Panc1 (cell line): ENCODE measurements around the gene PARP16. TPM values are rescaled to one million over a fixed set of nuclear protein-coding genes. Genes with fewer than 3 reads are reported as not detected.

Experiments
- ATAC-seq: fragments of 200-7000 bp; cut with Tn5 transposase; 2 replicates; pipeline ENCODE4 v1.9.1; 2020; ENCODE audit warnings: mild to moderate bottlenecking, moderate library complexity
- BruUV-seq: library from RNA; stranded (reverse); fragments of 400-500 nt; replicated peaks from 2 replicates; lab custom pipeline; 2021; lab: Mats Ljungman, UMichigan
- CTCF ChIA-PET: fragments of 300-600 bp; sonication (Branson Sonifier 250); formaldehyde crosslinking; loops from one replicate; lab custom pipeline; 2022; ENCODE audit warnings: antibody characterized with exemption; lab: Charles Lee
- POLR2A ChIA-PET: fragments of 300-600 bp; sonication (Branson Sonifier 250); formaldehyde crosslinking; loops from one replicate; lab custom pipeline; 2022; ENCODE audit warnings: antibody characterized with exemption; lab: Charles Lee
- DNase-seq: peaks from one replicate; pipeline ENCODE4 v3.0.0-alpha.2; 2010; ENCODE audit warnings: low read depth, low spot score
- H3K27ac ChIP-seq: 2 replicates; pipeline ENCODE4 v1.5.1; 2011; ENCODE audit warnings: mild to moderate bottlenecking, low read length, inconsistent platforms
- H3K27me3 ChIP-seq: fragments of 200-500 bp; sonication (Bioruptor generic); 2 replicates; pipeline ENCODE4 v1.6.0; 2014; ENCODE audit warnings: low read length, inconsistent platforms; ENCODE audit not compliant: control insufficient read depth, insufficient read depth
- H3K36me3 ChIP-seq: fragments of 200-500 bp; sonication (Bioruptor generic); 2 replicates; pipeline ENCODE4 v1.5.1; 2014; ENCODE audit warnings: inconsistent platforms, mild to moderate bottlenecking, low read length, moderate library complexity; ENCODE audit not compliant: control insufficient read depth, insufficient read depth
- H3K4me1 ChIP-seq: 2 replicates; pipeline ENCODE4 v1.5.1; 2011; ENCODE audit warnings: inconsistent platforms, mild to moderate bottlenecking, low read length, moderate library complexity; ENCODE audit not compliant: control insufficient read depth, insufficient read depth
- H3K4me3 ChIP-seq, 2 experiments: 2 replicates each; pipeline ENCODE4 v1.5.1; 2011 to 2012; ENCODE audit warnings: low read depth in 2 of 2, low read length in 2 of 2, mild to moderate bottlenecking in 2 of 2, inconsistent platforms in 1 of 2, moderate library complexity in 1 of 2
- H3K9me3 ChIP-seq: fragments of 200-500 bp; sonication (Bioruptor generic); 2 replicates; pipeline ENCODE4 v1.5.1; 2014; ENCODE audit warnings: low read depth, mild to moderate bottlenecking, inconsistent platforms, low read length, moderate library complexity; ENCODE audit not compliant: control insufficient read depth, insufficient read depth
- CTCF ChIP-seq: fragments of 450-650 bp; IDR thresholded peaks from 2 replicates; pipeline ENCODE4 v1.5.1; 2017; ENCODE audit warnings: mild to moderate bottlenecking
- POLR2AphosphoS5 ChIP-seq: IDR thresholded peaks from 2 replicates; pipeline ENCODE4 v1.6.1; 2012; ENCODE audit warnings: mild to moderate bottlenecking, low read depth, low read length, moderate library complexity
- REST ChIP-seq, 2 experiments: IDR thresholded peaks; 2 replicates each; pipeline ENCODE4 v1.6.1; 2011 to 2012; ENCODE audit warnings: low read depth in 2 of 2, control low read depth in 1 of 2, low read length in 1 of 2, mild to moderate bottlenecking in 1 of 2, moderate library complexity in 1 of 2; ENCODE audit not compliant: insufficient read depth in 1 of 2
- SIN3A ChIP-seq: IDR thresholded peaks from 2 replicates; pipeline ENCODE4 v1.6.1; 2012; ENCODE audit warnings: low read depth, mild to moderate bottlenecking, low read length, moderate library complexity, borderline replicate concordance; ENCODE audit not compliant: insufficient read depth
- TCF7L2 ChIP-seq: IDR thresholded peaks from 2 replicates; pipeline ENCODE4 v1.6.1; 2011; ENCODE audit warnings: mild to moderate bottlenecking, low read depth, low read length, inconsistent platforms
- in situ Hi-C: cut with HindIII; loops from 2 replicates; pipeline ENCODE4 v1.10.0; 2016; ENCODE audit warnings: low sequenced_read_pairs, low pct_unique_long_range_greater_than_20kb
- intact Hi-C: fragments of 100-400 bp; cut with micrococcal nuclease; formaldehyde crosslinking; loops from one replicate; pipeline ENCODE4 v1.10.0; 2022; ENCODE audit not compliant: unreplicated experiment
- total RNA-seq: library from RNA; stranded (reverse); gene quantifications from one replicate; pipeline ENCODE4 v1.2.1, GENCODE V29; 2021; ENCODE audit not compliant: unreplicated experiment

PARP16 gene
- total RNA-seq, 1 experiment from 2014 or later: 15.4 TPM

GRCh38 chr15:65249641-65250040 lies 37.0 kb downstream of the PARP16 start:
- no peaks in the 10 kb centered on the region for H3K27me3 ChIP-seq
- ATAC-seq (no peak), DNase-seq (no peak)
- BruUV-seq: no TSS peak
- no peaks in the 10 kb centered on the region for H3K4me1 ChIP-seq
- CTCF ChIA-PET: no interaction called here
- TF ChIP-seq SIN3A (no peak), CTCF (no peak), REST (IDR thresholded peaks at IDR 0.05; ENCODE audit: insufficient read depth in 1 of 2, low read depth in 2 of 2, low read length in 1 of 2) (no peak), TCF7L2 (no peak), POLR2AphosphoS5 (no peak)
- H3K36me3 ChIP-seq: no peaks in the 10 kb centered on the region
- H3K4me3 ChIP-seq: no peak overlapping the region
- intact Hi-C loops (no loop called here), in situ Hi-C loops (no loop called here)
- H3K27ac ChIP-seq: no peak overlapping the region
- no peaks in the 10 kb centered on the region for H3K9me3 ChIP-seq
- POLR2A ChIA-PET: no interaction called here

- Histone ChIP-seq H3K9me3 (no peaks in the 10 kb centered on the region), H3K4me1 (no peaks in the 10 kb centered on the region), H3K36me3 (no peaks in the 10 kb centered on the region), H3K27me3 (no peaks in the 10 kb centered on the region), H3K4me3 (no peak overlapping the region), H3K27ac (no peak overlapping the region)
- BruUV-seq: no TSS peak
- intact Hi-C loops (no loop called here), in situ Hi-C loops (no loop called here)
- DNase-seq (no peak), ATAC-seq (no peak)
- CTCF ChIA-PET: no interaction called here
- POLR2A ChIA-PET: no interaction called here
- no peak for TF ChIP-seq CTCF
- no peak for TF ChIP-seq SIN3A
Observed at GRCh38 chr15:65248511-65249255, 38.0 kb downstream of the PARP16 start.
